H9 (cell line): Measurements from ENCODE around the gene TRPV4. TPM values are rescaled to one million over a fixed set of nuclear protein-coding genes. Genes with fewer than 3 reads are reported as not detected.

ENCODE experiments used
- DNase-seq: peaks from one replicate; pipeline ENCODE4 v3.0.0-alpha.2; 2017
- H2AFZ ChIP-seq: one replicate; pipeline ENCODE4 v1.6.1; 2013; ENCODE audit warnings: mild to moderate bottlenecking, low read length, control low read depth, moderate library complexity
- H2AK5ac ChIP-seq: 2 replicates; pipeline ENCODE4 v1.6.1; 2013; ENCODE audit warnings: low read length, control low read depth, mixed read lengths; ENCODE audit not compliant: insufficient read length
- H2BK120ac ChIP-seq: one replicate; pipeline ENCODE4 v1.6.1; 2013; ENCODE audit warnings: low read depth, mild to moderate bottlenecking, low read length, control low read depth, inconsistent platforms; ENCODE audit not compliant: poor library complexity, severe bottlenecking
- H2BK12ac ChIP-seq: 2 replicates; pipeline ENCODE4 v1.6.1; 2013; ENCODE audit warnings: low read length, control low read depth, mixed read lengths, low read depth; ENCODE audit not compliant: insufficient read length
- H2BK15ac ChIP-seq: 2 replicates; pipeline ENCODE4 v1.6.1; 2013; ENCODE audit warnings: low read depth, low read length, control low read depth
- H2BK20ac ChIP-seq: one replicate; pipeline ENCODE4 v1.6.1; 2013; ENCODE audit warnings: low read depth, mild to moderate bottlenecking, low read length, control low read depth, inconsistent platforms; ENCODE audit not compliant: poor library complexity, severe bottlenecking
- H2BK5ac ChIP-seq: 2 replicates; pipeline ENCODE4 v1.6.1; 2013; ENCODE audit warnings: low read length, control low read depth, mixed read lengths; ENCODE audit not compliant: insufficient read length
- H3K14ac ChIP-seq: 2 replicates; pipeline ENCODE4 v1.6.1; 2013; ENCODE audit warnings: low read length, control low read depth; ENCODE audit not compliant: insufficient read depth
- H3K18ac ChIP-seq: 2 replicates; pipeline ENCODE4 v1.6.1; 2013; ENCODE audit warnings: low read depth, mild to moderate bottlenecking, mixed read lengths, low read length, control low read depth; ENCODE audit not compliant: insufficient read length
- H3K23ac ChIP-seq: 2 replicates; pipeline ENCODE4 v1.6.1; 2013; ENCODE audit warnings: low read length, control low read depth, mixed read lengths, low read depth; ENCODE audit not compliant: insufficient read length
- H3K23me2 ChIP-seq: 2 replicates; pipeline ENCODE4 v1.6.1; 2013; ENCODE audit warnings: low read depth, mild to moderate bottlenecking, mixed read lengths, low read length, control low read depth; ENCODE audit not compliant: insufficient read length, poor library complexity, severe bottlenecking
- H3K27ac ChIP-seq: 2 replicates; pipeline ENCODE4 v1.5.1; 2013; ENCODE audit warnings: low read length, control low read depth, mixed read lengths, low read depth; ENCODE audit not compliant: insufficient read length
- H3K27me3 ChIP-seq: 2 replicates; pipeline ENCODE4 v1.6.1; 2013; ENCODE audit warnings: low read length, control low read depth, inconsistent platforms; ENCODE audit not compliant: insufficient read depth
- H3K4ac ChIP-seq: 2 replicates; pipeline ENCODE4 v1.6.1; 2013; ENCODE audit warnings: low read depth, mild to moderate bottlenecking, control low read depth, inconsistent platforms, low read length, moderate library complexity
- H3K4me1 ChIP-seq: 2 replicates; pipeline ENCODE4 v1.6.1; 2013; ENCODE audit warnings: low read length, control low read depth, inconsistent platforms; ENCODE audit not compliant: insufficient read depth
- H3K4me2 ChIP-seq: 2 replicates; pipeline ENCODE4 v1.6.1; 2013; ENCODE audit warnings: low read length, control low read depth, mixed read lengths; ENCODE audit not compliant: insufficient read length, insufficient read depth
- H3K56ac ChIP-seq: 2 replicates; pipeline ENCODE4 v1.6.1; 2013; ENCODE audit warnings: low read depth, mild to moderate bottlenecking, mixed read lengths, low read length, control low read depth; ENCODE audit not compliant: insufficient read length
- H3K79me1 ChIP-seq: 2 replicates; pipeline ENCODE4 v1.6.1; 2013; ENCODE audit warnings: low read depth, mild to moderate bottlenecking, moderate library complexity, low read length, control low read depth, inconsistent platforms; ENCODE audit not compliant: insufficient read depth, poor library complexity, severe bottlenecking
- H3K79me2 ChIP-seq: 2 replicates; pipeline ENCODE4 v1.6.1; 2013; ENCODE audit warnings: low read length, control low read depth, inconsistent platforms; ENCODE audit not compliant: insufficient read depth
- H3K9ac ChIP-seq: 2 replicates; pipeline ENCODE4 v1.6.1; 2013; ENCODE audit warnings: low read length, control low read depth, mixed read lengths; ENCODE audit not compliant: insufficient read length; ENCODE audit errors: extremely low read depth
- H3K9me3 ChIP-seq: one replicate; pipeline ENCODE4 v1.6.1; 2013; ENCODE audit warnings: low read depth, low read length, inconsistent platforms; ENCODE audit not compliant: control insufficient read depth
- H3T11ph ChIP-seq: one replicate; pipeline ENCODE4 v1.6.1; 2013; ENCODE audit warnings: mild to moderate bottlenecking, low read length, control low read depth, inconsistent platforms
- H4K20me1 ChIP-seq: one replicate; pipeline ENCODE4 v1.6.1; 2013; ENCODE audit not compliant: control insufficient read depth, insufficient read length, insufficient read depth
- H4K5ac ChIP-seq: 2 replicates; pipeline ENCODE4 v1.6.1; 2013; ENCODE audit warnings: low read depth, mild to moderate bottlenecking, mixed read lengths, low read length, control low read depth; ENCODE audit not compliant: insufficient read length
- H4K8ac ChIP-seq: replicated peaks from 2 replicates; pipeline ENCODE4 v1.6.1; 2013; ENCODE audit warnings: low read length, control low read depth, mixed read lengths, low read depth; ENCODE audit not compliant: insufficient read length
- H4K91ac ChIP-seq: 2 replicates; pipeline ENCODE4 v1.6.1; 2013; ENCODE audit warnings: low read depth, mild to moderate bottlenecking, moderate library complexity, mixed read lengths, low read length, control low read depth; ENCODE audit not compliant: insufficient read length
- H3K27ac Mint-ChIP-seq, 3 experiments: 2 replicates in 2 of 3; 3 replicates in 1 of 3; pipeline ENCODE4 v1.8.0; 2020 to 2021; ENCODE audit warnings: mixed read lengths in 3 of 3, mild to moderate bottlenecking in 1 of 3, moderate library complexity in 1 of 3
- H3K27me3 Mint-ChIP-seq: 2 replicates; pipeline ENCODE4 v1.8.0; 2021; ENCODE audit warnings: low read depth, mild to moderate bottlenecking, moderate library complexity, mixed read lengths
- H3K36me3 Mint-ChIP-seq, 3 experiments: 2 replicates in 2 of 3; 3 replicates in 1 of 3; pipeline ENCODE4 v1.8.0; 2020 to 2021; ENCODE audit warnings: low read depth in 3 of 3, mixed read lengths in 3 of 3; ENCODE audit not compliant: insufficient read depth in 1 of 3
- H3K4me1 Mint-ChIP-seq, 2 experiments: 2 replicates each; pipeline ENCODE4 v1.8.0; 2020; ENCODE audit warnings: mixed read lengths in 2 of 2
- H3K4me3 Mint-ChIP-seq, 2 experiments: 2 replicates in 1 of 2; 3 replicates in 1 of 2; pipeline ENCODE4 v1.8.0; 2020 to 2021; ENCODE audit warnings: mild to moderate bottlenecking in 2 of 2, mixed read lengths in 2 of 2, moderate library complexity in 1 of 2
- H3K9me3 Mint-ChIP-seq, 2 experiments: 2 replicates in 1 of 2; 3 replicates in 1 of 2; pipeline ENCODE4 v1.8.0; 2020; ENCODE audit warnings: mild to moderate bottlenecking in 2 of 2, mixed read lengths in 2 of 2, moderate library complexity in 1 of 2
- CTCF ChIP-seq: fragments of 200-600 bp; sonication (generic); conservative IDR thresholded peaks from 3 replicates; pipeline ENCODE4 v1.8.0; 2021; ENCODE audit warnings: antibody characterized with exemption, mild to moderate bottlenecking
- WGBS: extraction: QIAGEN DNeasy Blood & Tissue Kit; methylation state at CpG from one replicate; pipeline ENCODE4 v1.1.7; 2013; ENCODE audit warnings: missing lambda C conversion rate, low lambda C conversion rate, mixed read lengths; ENCODE audit not compliant: insufficient read length; ENCODE audit errors: extremely low coverage; 5-methylcytosine and 5-hydroxymethylcytosine counted together
- total RNA-seq: library from RNA; stranded (reverse); gene quantifications from 2 replicates; pipeline ENCODE4 v1.2.1, GENCODE V29; 2021

The TRPV4 gene
- total RNA-seq, 1 experiment from 2014 or later: 4.9 TPM

GRCh38 chr12:109814600-109815150 is 18.5 kb downstream of the TRPV4 start:
- no peak overlapping the region for H2BK12ac ChIP-seq
- no peak overlapping the region for H4K5ac ChIP-seq
- no peaks in the 10 kb centered on the region for H3K79me2 ChIP-seq
- H3K23ac ChIP-seq: no peak overlapping the region
- no peak overlapping the region for H2BK5ac ChIP-seq
- H3K79me1 ChIP-seq: no peaks in the 10 kb centered on the region
- WGBS: no CpG with 5 or more reads among the region's 20 CpGs
- no peaks in the 10 kb centered on the region for H3K4me1 ChIP-seq
- no peaks in the 10 kb centered on the region for H4K20me1 ChIP-seq
- H2BK15ac ChIP-seq: no peak overlapping the region
- no peak overlapping the region for H3K56ac ChIP-seq
- H3K23me2 ChIP-seq: no peaks in the 10 kb centered on the region
- H3K18ac ChIP-seq: no peak overlapping the region
- H2BK20ac ChIP-seq: no peak overlapping the region
- no peak overlapping the region for H2BK120ac ChIP-seq
- DNase-seq: no peak
- no peaks in the 10 kb centered on the region; a peak in 1 of 7 replicates for H3K36me3 Mint-ChIP-seq
- no peak overlapping the region for H3K4ac ChIP-seq
- H3K27ac Mint-ChIP-seq: no peak overlapping the region
- no peak overlapping the region for H3K4me2 ChIP-seq
- TF ChIP-seq CTCF: no peak
- H3K14ac ChIP-seq: no peak overlapping the region
- H3K9me3 Mint-ChIP-seq: no peaks in the 10 kb centered on the region
- H4K8ac ChIP-seq: no peak overlapping the region
- H4K91ac ChIP-seq: no peak overlapping the region
- peaks cover 4 to 7% of the 10 kb centered on the region in 2 experiments; a peak in 3 of 4 replicates for H3K4me1 Mint-ChIP-seq
- H3K27me3 Mint-ChIP-seq: no peaks in the 10 kb centered on the region
- H3K27me3 ChIP-seq: no peaks in the 10 kb centered on the region
- no peak overlapping the region for H3K4me3 Mint-ChIP-seq
- no peak overlapping the region for H3K9ac ChIP-seq
- no peak overlapping the region for H2AFZ ChIP-seq
- no peak overlapping the region for H3T11ph ChIP-seq
- no peak overlapping the region for H2AK5ac ChIP-seq
- no peaks in the 10 kb centered on the region for H3K9me3 ChIP-seq
- no peak overlapping the region for H3K27ac ChIP-seq
